KMS-11 (cell line): ENCODE data around the gene RHBDD3.
"Not testable (repeated sequence)": the region's sequence is repeated elsewhere in the genome, so short reads cannot be mapped to it uniquely, and the experiment has no call there.

Experiments used
- H2AFZ ChIP-seq: fragments of 200-600 bp; sonication (generic); 2 replicates; pipeline ENCODE4 v1.6.1; 2016; ENCODE audit warnings: antibody characterized with exemption, mixed run types, low read depth
- H3K27ac ChIP-seq: fragments of 200-600 bp; sonication (generic); 2 replicates; pipeline ENCODE4 v1.6.1; 2016; ENCODE audit warnings: mild to moderate bottlenecking, mixed run types
- H3K27me3 ChIP-seq: fragments of 200-600 bp; sonication (generic); 2 replicates; pipeline ENCODE4 v1.6.1; 2017; ENCODE audit warnings: mild to moderate bottlenecking, low read depth, mixed run types, moderate library complexity; ENCODE audit not compliant: insufficient read depth
- H3K36me3 ChIP-seq: fragments of 200-600 bp; sonication (generic); 2 replicates; pipeline ENCODE4 v1.6.1; 2017; ENCODE audit warnings: mild to moderate bottlenecking, mixed run types; ENCODE audit not compliant: insufficient read depth
- H3K4me1 ChIP-seq: fragments of 200-600 bp; sonication (generic); 2 replicates; pipeline ENCODE4 v1.6.1; 2016; ENCODE audit warnings: mild to moderate bottlenecking, low read depth, mixed run types; ENCODE audit not compliant: poor library complexity, severe bottlenecking
- H3K4me2 ChIP-seq: fragments of 200-600 bp; sonication (generic); 2 replicates; pipeline ENCODE4 v1.7.0; 2016; ENCODE audit warnings: mild to moderate bottlenecking, mixed run types
- H3K4me3 ChIP-seq: fragments of 200-600 bp; sonication (generic); IDR thresholded peaks from 2 replicates; pipeline ENCODE4 v1.6.1; 2017; ENCODE audit warnings: low read depth, low read length, mixed read lengths; ENCODE audit not compliant: insufficient read depth
- H3K79me2 ChIP-seq: fragments of 200-600 bp; sonication (generic); 2 replicates; pipeline ENCODE4 v1.6.1; 2016; ENCODE audit warnings: low read depth, mixed run types; ENCODE audit not compliant: insufficient read depth
- H3K9ac ChIP-seq: fragments of 200-600 bp; sonication (generic); 2 replicates; pipeline ENCODE4 v1.6.1; 2016; ENCODE audit warnings: mild to moderate bottlenecking, mixed run types
- H4K20me1 ChIP-seq: fragments of 200-600 bp; sonication (generic); 2 replicates; pipeline ENCODE4 v1.6.1; 2016; ENCODE audit warnings: mild to moderate bottlenecking, mixed run types; ENCODE audit not compliant: insufficient read depth
- TF ChIP-seq, protein P1 (sequence below): fragments of 200-600 bp; sonication (generic); conservative IDR thresholded peaks from 2 replicates; pipeline ENCODE4 v1.6.1; 2017; ENCODE audit warnings: low read depth, mild to moderate bottlenecking, antibody characterized with exemption, low read length, moderate library complexity, mixed read lengths

RHBDD3 gene

DNA sequence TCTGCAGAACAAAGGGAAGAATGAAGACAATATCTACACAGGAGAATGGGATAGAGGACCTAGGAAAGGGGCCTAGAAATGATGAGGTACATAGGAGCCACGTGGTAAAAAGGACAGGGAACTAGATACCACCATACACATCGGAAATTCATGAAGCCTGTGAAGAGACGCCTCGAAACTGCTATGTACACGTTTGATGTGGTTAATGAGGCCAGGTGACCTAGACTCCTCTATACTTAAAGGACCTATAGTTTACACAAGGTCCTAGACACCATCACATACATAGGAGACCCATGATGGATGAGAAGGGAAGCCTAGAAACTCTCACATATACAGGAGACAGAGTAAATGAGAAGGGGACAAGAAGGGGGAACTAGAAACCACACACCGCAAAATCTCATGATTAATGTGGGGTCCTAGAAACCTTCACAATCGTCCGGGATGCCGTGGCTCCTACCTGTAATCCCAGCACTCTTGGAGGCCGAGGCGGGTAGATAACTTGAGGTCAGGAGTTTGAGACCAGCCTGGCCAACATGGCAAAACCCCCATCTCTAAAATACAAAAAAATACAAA is 23.8 kb downstream of the RHBDD3 start:
- H3K4me2 ChIP-seq = no peak overlapping the region
- peaks cover 4% of the 10 kb centered on the region for H3K4me1 ChIP-seq
- H3K27ac ChIP-seq = no peak overlapping the region
- TF ChIP-seq, protein P1, sequence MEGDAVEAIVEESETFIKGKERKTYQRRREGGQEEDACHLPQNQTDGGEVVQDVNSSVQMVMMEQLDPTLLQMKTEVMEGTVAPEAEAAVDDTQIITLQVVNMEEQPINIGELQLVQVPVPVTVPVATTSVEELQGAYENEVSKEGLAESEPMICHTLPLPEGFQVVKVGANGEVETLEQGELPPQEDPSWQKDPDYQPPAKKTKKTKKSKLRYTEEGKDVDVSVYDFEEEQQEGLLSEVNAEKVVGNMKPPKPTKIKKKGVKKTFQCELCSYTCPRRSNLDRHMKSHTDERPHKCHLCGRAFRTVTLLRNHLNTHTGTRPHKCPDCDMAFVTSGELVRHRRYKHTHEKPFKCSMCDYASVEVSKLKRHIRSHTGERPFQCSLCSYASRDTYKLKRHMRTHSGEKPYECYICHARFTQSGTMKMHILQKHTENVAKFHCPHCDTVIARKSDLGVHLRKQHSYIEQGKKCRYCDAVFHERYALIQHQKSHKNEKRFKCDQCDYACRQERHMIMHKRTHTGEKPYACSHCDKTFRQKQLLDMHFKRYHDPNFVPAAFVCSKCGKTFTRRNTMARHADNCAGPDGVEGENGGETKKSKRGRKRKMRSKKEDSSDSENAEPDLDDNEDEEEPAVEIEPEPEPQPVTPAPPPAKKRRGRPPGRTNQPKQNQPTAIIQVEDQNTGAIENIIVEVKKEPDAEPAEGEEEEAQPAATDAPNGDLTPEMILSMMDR = no peak
- no peaks in the 10 kb centered on the region for H4K20me1 ChIP-seq
- H3K79me2 ChIP-seq = no peaks in the 10 kb centered on the region
- H3K4me3 ChIP-seq = no peak overlapping the region
- H2AFZ ChIP-seq = no peak overlapping the region
- no peaks in the 10 kb centered on the region for H3K27me3 ChIP-seq
- H3K9ac ChIP-seq = no peak overlapping the region
- no peaks in the 10 kb centered on the region for H3K36me3 ChIP-seq

DNA sequence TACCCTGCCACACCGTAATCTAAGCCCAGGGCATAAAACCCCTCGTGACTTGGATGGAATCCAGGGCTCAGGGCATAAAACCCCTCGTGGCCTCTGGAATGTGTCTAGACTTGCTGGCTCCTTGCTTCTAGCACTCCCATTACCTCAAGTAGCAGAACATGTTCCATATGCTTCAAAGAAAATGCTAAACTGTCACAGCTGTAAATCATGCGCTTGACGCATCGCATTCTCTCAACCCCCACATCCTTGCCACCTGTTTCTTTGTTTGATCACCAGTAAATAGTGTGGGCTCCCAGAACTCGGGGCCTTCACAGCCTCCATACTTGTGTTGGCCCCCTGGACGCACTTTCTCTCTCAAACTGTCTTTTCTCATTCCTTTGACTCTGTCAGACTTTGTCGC is 27.3 kb downstream of the RHBDD3 start:
- H3K36me3 ChIP-seq, H3K4me2 ChIP-seq, H3K4me3 ChIP-seq, H4K20me1 ChIP-seq, H2AFZ ChIP-seq, H3K27me3 ChIP-seq, H3K4me1 ChIP-seq, H3K79me2 ChIP-seq, H3K27ac ChIP-seq, H3K9ac ChIP-seq: not testable (repeated sequence)

DNA sequence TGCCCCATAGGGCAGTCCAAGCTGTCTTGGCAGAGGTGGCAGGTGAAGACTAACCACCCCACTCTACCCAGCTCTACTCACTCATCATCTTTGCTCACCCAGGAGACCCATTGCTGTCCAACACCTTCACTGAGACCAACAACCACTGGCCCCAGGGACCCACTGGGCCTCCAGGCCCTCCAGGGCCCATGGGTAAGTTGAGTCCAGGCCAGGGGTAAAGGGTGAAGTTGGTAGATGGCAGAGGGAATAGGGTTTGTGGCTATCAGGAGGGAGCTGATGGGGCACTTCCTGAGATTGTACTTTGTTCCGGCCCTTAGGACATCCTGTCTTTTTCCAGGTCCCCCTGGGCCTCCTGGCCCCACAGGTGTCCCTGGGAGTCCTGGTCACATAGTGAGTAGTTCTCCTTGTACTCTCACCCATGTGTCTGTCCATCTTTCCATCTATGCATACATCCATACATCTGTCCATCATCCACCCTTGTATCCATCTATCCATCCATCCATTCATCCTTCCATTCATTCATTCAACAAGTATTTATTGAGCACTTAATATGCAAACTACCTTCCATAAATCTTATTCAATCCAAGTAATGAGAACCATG is 34.4 kb downstream of the RHBDD3 start:
- Histone ChIP-seq H3K27me3 (no peaks in the 10 kb centered on the region), H3K79me2 (no peaks in the 10 kb centered on the region), H2AFZ (no peak overlapping the region), H3K4me3 (no peak overlapping the region), H3K4me2 (no peak overlapping the region), H4K20me1 (no peaks in the 10 kb centered on the region), H3K4me1 (no peaks in the 10 kb centered on the region), H3K9ac (no peak overlapping the region), H3K27ac (no peak overlapping the region), H3K36me3 (no peaks in the 10 kb centered on the region)
- TF ChIP-seq, protein P1 = no peak

DNA sequence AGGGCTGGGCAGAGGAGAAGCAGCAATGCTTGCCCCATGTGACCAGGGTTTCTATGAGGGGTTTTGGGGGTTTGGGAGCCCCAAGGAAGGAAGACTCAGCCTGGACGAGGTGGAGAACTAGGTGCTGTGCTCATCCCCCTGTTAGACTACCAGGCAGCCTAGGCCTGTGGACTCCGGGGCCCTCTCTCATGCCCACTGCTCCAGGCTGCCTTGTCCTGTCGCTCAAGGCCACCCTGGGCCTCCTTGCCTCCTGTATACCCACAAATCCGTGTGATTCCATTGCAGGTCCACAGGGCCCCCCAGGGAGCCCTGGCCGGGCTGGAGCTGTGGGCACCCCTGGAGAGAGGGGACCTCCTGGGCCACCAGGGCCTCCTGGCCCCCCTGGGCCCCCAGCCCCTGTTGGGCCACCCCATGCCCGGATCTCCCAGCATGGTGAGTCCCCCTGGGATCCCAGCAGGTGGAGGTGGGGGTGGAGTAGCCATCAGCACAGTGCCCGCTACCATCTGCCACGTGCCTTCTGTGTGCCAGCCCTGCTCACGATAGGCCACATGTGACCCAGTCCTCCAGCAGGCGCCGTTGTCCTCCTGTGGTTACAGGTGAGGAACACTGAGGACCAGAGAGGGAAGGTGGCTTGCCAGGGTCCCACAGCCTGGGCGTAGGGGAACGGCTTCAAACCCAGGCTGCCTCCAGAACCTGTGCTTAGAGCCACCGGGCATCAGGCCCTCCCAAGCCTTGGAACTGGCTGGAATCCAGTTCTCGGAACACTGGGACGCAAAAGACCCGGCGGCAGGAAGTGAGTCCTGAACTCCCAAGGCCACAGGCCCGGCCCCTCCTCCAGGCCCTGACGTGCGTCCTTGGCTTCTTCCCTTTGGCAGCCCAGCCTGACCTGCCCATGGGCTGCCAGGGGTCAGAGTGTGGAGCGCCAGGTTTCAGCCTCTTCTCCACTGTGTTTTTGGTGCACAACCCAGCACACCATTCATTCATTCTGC is 35.5 kb downstream of the RHBDD3 start:
- H3K4me3 ChIP-seq = no peak overlapping the region
- TF ChIP-seq, protein P1 = no peak
- H3K27ac ChIP-seq = no peak overlapping the region
- H4K20me1 ChIP-seq = no peaks in the 10 kb centered on the region
- H2AFZ ChIP-seq = no peak overlapping the region
- H3K27me3 ChIP-seq = no peaks in the 10 kb centered on the region
- no peaks in the 10 kb centered on the region for H3K79me2 ChIP-seq
- no peak overlapping the region for H3K9ac ChIP-seq
- H3K36me3 ChIP-seq = no peaks in the 10 kb centered on the region
- no peak overlapping the region for H3K4me2 ChIP-seq
- H3K4me1 ChIP-seq = no peaks in the 10 kb centered on the region
